ENCODE data around the gene COL21A1.

The COL21A1 gene

DNA sequence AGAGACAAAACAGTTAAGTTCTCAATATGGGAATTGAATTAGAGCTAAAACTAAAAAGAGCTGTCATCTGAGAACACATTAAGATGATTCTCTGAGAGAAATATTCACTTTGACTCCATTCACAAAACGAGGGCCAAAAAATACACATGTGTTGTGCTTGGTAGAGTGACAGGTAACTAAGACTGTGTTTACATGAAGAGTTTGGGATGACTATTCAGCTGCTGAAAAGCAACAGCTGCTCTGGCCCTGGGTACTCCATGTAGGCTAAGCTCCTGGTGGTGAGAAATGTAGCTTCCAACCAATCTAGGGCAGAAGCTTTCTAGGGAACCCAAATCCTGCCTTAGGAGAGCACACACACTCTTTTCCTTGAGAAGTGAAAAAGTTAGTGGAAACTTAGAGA is 184.5 kb downstream of the COL21A1 start:
- H3K4me3 ChIP-seq (ENCODE audit: control insufficient read depth, low read depth, low read length), result no peak overlapping the region
- DNase-seq (ENCODE audit: low read depth), result no peak
- TF ChIP-seq, protein P1, sequence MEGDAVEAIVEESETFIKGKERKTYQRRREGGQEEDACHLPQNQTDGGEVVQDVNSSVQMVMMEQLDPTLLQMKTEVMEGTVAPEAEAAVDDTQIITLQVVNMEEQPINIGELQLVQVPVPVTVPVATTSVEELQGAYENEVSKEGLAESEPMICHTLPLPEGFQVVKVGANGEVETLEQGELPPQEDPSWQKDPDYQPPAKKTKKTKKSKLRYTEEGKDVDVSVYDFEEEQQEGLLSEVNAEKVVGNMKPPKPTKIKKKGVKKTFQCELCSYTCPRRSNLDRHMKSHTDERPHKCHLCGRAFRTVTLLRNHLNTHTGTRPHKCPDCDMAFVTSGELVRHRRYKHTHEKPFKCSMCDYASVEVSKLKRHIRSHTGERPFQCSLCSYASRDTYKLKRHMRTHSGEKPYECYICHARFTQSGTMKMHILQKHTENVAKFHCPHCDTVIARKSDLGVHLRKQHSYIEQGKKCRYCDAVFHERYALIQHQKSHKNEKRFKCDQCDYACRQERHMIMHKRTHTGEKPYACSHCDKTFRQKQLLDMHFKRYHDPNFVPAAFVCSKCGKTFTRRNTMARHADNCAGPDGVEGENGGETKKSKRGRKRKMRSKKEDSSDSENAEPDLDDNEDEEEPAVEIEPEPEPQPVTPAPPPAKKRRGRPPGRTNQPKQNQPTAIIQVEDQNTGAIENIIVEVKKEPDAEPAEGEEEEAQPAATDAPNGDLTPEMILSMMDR (IDR thresholded peaks at IDR 0.05; ENCODE audit: control insufficient read depth, insufficient read depth, low read depth, low read length, missing control alignments), result no peak

- DNase-seq (ENCODE audit: low read depth), result no peak
- no peak overlapping the region for H3K4me3 ChIP-seq (ENCODE audit: control insufficient read depth, low read depth, low read length)
- TF ChIP-seq, protein P1 (IDR thresholded peaks at IDR 0.05; ENCODE audit: control insufficient read depth, insufficient read depth, low read depth, low read length, missing control alignments), result no peak
Measured at GRCh38 chr6:56058636-56059035, 188.7 kb downstream of the COL21A1 start.

- TF ChIP-seq, protein P1 (IDR thresholded peaks at IDR 0.05; ENCODE audit: control insufficient read depth, insufficient read depth, low read depth, low read length, missing control alignments), result no peak
Measured at GRCh38 chr6:56055081-56055704, 192.2 kb downstream of the COL21A1 start.

GRCh38 chr6:56051202-56051598 is 196.2 kb downstream of the COL21A1 start:
- DNase-seq (ENCODE audit: low read depth), result no peak
- TF ChIP-seq, protein P1 (IDR thresholded peaks at IDR 0.05; ENCODE audit: control insufficient read depth, insufficient read depth, low read depth, low read length, missing control alignments), result no peak
- H3K4me3 ChIP-seq (ENCODE audit: control insufficient read depth, low read depth, low read length), result no peak overlapping the region

More at GRCh38 chr6:56055081-56055704, 192.2 kb downstream of the COL21A1 start:
- no peak overlapping the region for H3K4me3 ChIP-seq (ENCODE audit: control insufficient read depth, low read depth, low read length)
- no peak for DNase-seq (ENCODE audit: low read depth)

GRCh38 chr6:56050530-56051201 is 196.7 kb downstream of the COL21A1 start:
- no peak for DNase-seq (ENCODE audit: low read depth)
- H3K4me3 ChIP-seq (ENCODE audit: control insufficient read depth, low read depth, low read length), result no peak overlapping the region
- TF ChIP-seq, protein P1 (IDR thresholded peaks at IDR 0.05; ENCODE audit: control insufficient read depth, insufficient read depth, low read depth, low read length, missing control alignments), result no peak

GRCh38 chr6:56048601-56049000 is 198.8 kb downstream of the COL21A1 start:
- TF ChIP-seq, protein P1 (IDR thresholded peaks at IDR 0.05; ENCODE audit: control insufficient read depth, insufficient read depth, low read depth, low read length, missing control alignments), result no peak
- no peak for DNase-seq (ENCODE audit: low read depth)
- H3K4me3 ChIP-seq (ENCODE audit: control insufficient read depth, low read depth, low read length), result no peak overlapping the region

Measured in AG09309 (cell line).